ENCODE data around the gene CA5A.

The CA5A gene

DNA sequence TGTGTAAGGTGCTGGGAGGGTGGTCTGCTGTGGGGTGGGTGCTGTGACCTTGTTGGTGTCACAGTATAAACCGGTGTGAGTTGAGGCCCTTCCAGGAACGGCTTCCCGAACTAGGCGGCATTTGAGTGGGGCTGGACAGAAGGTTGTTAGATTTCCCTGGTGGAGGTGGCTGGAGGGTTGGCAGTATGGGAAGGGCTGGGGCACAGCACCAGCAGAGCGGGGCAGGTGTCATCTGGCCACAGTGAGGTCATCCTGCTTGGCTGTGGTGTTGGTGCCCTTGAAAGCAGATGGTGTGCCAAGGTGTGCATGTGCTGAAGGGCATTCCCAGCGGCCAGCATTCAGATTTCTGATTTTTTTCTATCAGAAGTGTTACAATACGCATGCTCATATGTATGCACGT, 43.0 kb upstream of the CA5A start:
- no peak overlapping the region for H3K4me3 ChIP-seq (ENCODE audit: low read length in 2 of 2)
- H3K4me1 ChIP-seq (ENCODE audit: control insufficient read depth in 2 of 2, insufficient read depth in 2 of 2, low read length in 2 of 2) = no peaks in the 10 kb centered on the region
- no peak overlapping the region for H3K9ac ChIP-seq (ENCODE audit: low read depth in 1 of 2, low read length in 2 of 2)
- H3K9me3 ChIP-seq (ENCODE audit: control insufficient read depth in 2 of 2, low read length in 2 of 2) = no peaks in the 10 kb centered on the region
- H3K27ac ChIP-seq (ENCODE audit: low read depth in 2 of 2, low read length in 2 of 2) = no peak overlapping the region
- H3K36me3 ChIP-seq (ENCODE audit: control insufficient read depth in 2 of 2, insufficient read depth in 2 of 2, low read length in 2 of 2) = peaks cover 6 to 10% of the 10 kb centered on the region in 2 donors
- H3K27me3 ChIP-seq (ENCODE audit: control insufficient read depth in 2 of 2, insufficient read depth in 2 of 2, low read length in 2 of 2) = no peaks in the 10 kb centered on the region

DNA sequence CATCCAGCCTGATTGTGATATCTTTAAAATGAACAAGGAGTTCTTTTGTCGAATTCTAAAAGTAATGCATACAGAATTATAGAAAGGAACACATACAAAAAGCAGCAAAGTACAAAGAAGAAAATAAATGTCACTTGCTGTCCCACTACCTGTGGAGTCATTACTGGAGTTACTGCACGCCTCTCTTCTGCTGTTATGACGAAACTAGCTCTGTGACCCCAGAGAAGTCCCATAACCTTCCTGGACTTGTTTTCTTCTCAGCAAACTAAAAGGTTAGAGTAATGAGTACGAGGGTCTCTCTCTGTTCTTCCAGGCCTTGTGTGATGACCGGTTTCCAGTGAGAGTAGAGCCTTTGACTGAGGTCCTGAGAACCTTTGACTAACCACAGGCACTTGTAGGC, 41.8 kb upstream of the CA5A start:
- Histone ChIP-seq H3K9ac (ENCODE audit: low read depth in 1 of 2, low read length in 2 of 2) (no peak overlapping the region), H3K4me1 (ENCODE audit: control insufficient read depth in 2 of 2, insufficient read depth in 2 of 2, low read length in 2 of 2) (no peaks in the 10 kb centered on the region), H3K9me3 (ENCODE audit: control insufficient read depth in 2 of 2, low read length in 2 of 2) (no peaks in the 10 kb centered on the region), H3K36me3 (ENCODE audit: control insufficient read depth in 2 of 2, insufficient read depth in 2 of 2, low read length in 2 of 2) (peaks cover 6 to 7% of the 10 kb centered on the region in 2 donors), H3K27me3 (ENCODE audit: control insufficient read depth in 2 of 2, insufficient read depth in 2 of 2, low read length in 2 of 2) (no peaks in the 10 kb centered on the region), H3K4me3 (ENCODE audit: low read length in 2 of 2) (no peak overlapping the region), H3K27ac (ENCODE audit: low read depth in 2 of 2, low read length in 2 of 2) (no peak overlapping the region)

DNA sequence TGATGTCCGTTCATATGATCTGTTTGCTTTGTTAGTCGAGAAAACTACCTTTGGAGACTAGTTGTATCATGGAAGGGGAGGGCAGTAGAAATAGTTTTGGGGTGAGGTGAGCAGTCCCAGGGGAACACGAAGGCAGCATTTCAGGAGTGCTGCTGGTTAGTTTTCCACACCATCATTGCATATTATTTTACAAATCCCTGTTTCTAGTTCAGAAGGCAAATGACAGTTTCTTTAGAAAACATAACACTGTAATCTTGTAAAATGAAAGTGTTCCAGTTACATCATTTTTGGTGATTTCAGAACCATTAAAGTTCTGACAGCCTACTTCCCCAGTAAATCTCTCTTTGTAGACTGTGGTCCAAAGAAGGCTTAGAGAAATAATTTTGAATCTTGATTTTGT, 40.3 kb upstream of the CA5A start:
- H3K4me3 ChIP-seq (ENCODE audit: low read length in 2 of 2) = no peak overlapping the region
- no peaks in the 10 kb centered on the region for H3K27me3 ChIP-seq (ENCODE audit: control insufficient read depth in 2 of 2, insufficient read depth in 2 of 2, low read length in 2 of 2)
- no peak overlapping the region for H3K9ac ChIP-seq (ENCODE audit: low read depth in 1 of 2, low read length in 2 of 2)
- H3K36me3 ChIP-seq (ENCODE audit: control insufficient read depth in 2 of 2, insufficient read depth in 2 of 2, low read length in 2 of 2) = peaks cover 0 to 1% of the 10 kb centered on the region in 2 donors
- H3K27ac ChIP-seq (ENCODE audit: low read depth in 2 of 2, low read length in 2 of 2) = no peak overlapping the region
- H3K9me3 ChIP-seq (ENCODE audit: control insufficient read depth in 2 of 2, low read length in 2 of 2) = no peaks in the 10 kb centered on the region
- no peaks in the 10 kb centered on the region for H3K4me1 ChIP-seq (ENCODE audit: control insufficient read depth in 2 of 2, insufficient read depth in 2 of 2, low read length in 2 of 2)

DNA sequence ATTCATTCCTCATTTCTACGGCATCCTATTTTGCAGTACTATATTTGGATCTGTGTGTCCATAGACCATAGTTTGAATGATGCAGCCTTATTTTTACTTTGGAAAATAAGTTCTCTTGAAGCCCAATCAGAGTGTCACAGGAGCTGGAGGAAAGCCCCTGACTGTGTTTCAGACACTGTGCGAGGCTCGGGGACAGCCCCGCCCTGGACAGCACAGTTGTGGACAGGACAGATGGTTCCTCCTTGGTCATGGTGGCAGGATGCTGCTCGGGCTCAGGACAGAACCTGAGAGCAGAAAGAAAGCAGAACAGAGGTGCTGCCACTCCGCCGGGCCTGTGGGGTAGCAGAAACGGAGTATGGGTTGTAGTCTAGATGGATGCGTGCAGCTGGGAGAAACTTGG, 37.8 kb upstream of the CA5A start:
- Histone ChIP-seq H3K9ac (ENCODE audit: low read depth in 1 of 2, low read length in 2 of 2) (no peak overlapping the region), H3K27me3 (ENCODE audit: control insufficient read depth in 2 of 2, insufficient read depth in 2 of 2, low read length in 2 of 2) (no peaks in the 10 kb centered on the region), H3K27ac (ENCODE audit: low read depth in 2 of 2, low read length in 2 of 2) (no peak overlapping the region), H3K4me3 (ENCODE audit: low read length in 2 of 2) (no peak overlapping the region), H3K4me1 (ENCODE audit: control insufficient read depth in 2 of 2, insufficient read depth in 2 of 2, low read length in 2 of 2) (no peaks in the 10 kb centered on the region), H3K9me3 (ENCODE audit: control insufficient read depth in 2 of 2, low read length in 2 of 2) (no peaks in the 10 kb centered on the region), H3K36me3 (ENCODE audit: control insufficient read depth in 2 of 2, insufficient read depth in 2 of 2, low read length in 2 of 2) (no peaks in the 10 kb centered on the region)

DNA sequence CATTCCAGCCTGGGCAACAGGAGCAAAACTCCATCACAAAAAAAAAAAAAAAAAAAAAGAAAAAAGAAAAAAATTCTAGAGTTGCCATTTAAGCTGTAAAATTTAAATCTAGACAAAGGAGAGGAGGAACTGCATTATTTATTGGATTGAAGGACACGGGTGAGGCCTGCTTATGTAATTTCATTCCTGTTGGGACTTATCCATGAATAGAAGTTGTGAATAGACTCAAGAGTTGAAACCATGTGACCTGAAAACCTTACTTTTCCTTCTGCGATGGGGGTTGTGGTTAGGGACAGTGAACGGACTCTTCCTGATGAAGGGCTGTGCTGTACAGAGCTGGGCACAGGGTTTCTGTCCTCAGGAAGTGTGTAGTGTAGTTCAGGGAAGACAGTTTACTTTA, 37.4 kb upstream of the CA5A start:
- no peaks in the 10 kb centered on the region for H3K36me3 ChIP-seq (ENCODE audit: control insufficient read depth in 2 of 2, insufficient read depth in 2 of 2, low read length in 2 of 2)
- no peak overlapping the region for H3K27ac ChIP-seq (ENCODE audit: low read depth in 2 of 2, low read length in 2 of 2)
- no peaks in the 10 kb centered on the region for H3K9me3 ChIP-seq (ENCODE audit: control insufficient read depth in 2 of 2, low read length in 2 of 2)
- H3K9ac ChIP-seq (ENCODE audit: low read depth in 1 of 2, low read length in 2 of 2) = no peak overlapping the region
- no peaks in the 10 kb centered on the region for H3K27me3 ChIP-seq (ENCODE audit: control insufficient read depth in 2 of 2, insufficient read depth in 2 of 2, low read length in 2 of 2)
- no peak overlapping the region for H3K4me3 ChIP-seq (ENCODE audit: low read length in 2 of 2)
- H3K4me1 ChIP-seq (ENCODE audit: control insufficient read depth in 2 of 2, insufficient read depth in 2 of 2, low read length in 2 of 2) = no peaks in the 10 kb centered on the region

DNA sequence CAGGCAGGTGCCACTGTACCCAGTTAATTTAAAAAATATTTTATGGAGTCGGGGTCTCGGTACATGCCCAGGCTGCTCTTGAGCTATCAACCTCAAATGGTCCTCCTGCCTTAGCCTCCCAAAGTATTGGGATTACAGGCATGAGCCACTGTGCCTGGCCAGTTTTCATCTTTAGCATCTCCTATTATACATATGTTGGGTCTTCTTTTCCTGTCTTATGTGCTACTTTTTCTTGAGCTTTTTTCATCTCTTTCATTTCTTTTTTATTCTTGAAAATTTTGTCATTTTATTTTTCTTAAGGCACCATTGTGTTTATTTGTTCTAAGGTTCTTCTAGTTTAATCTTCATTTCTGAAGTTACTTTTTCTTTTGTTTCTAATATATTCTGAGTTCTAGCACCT, 35.6 kb upstream of the CA5A start:
- H3K36me3 ChIP-seq (ENCODE audit: control insufficient read depth in 2 of 2, insufficient read depth in 2 of 2, low read length in 2 of 2) = no peaks in the 10 kb centered on the region
- H3K4me3 ChIP-seq (ENCODE audit: low read length in 2 of 2) = no peak overlapping the region
- no peaks in the 10 kb centered on the region for H3K27me3 ChIP-seq (ENCODE audit: control insufficient read depth in 2 of 2, insufficient read depth in 2 of 2, low read length in 2 of 2)
- H3K9ac ChIP-seq (ENCODE audit: low read depth in 1 of 2, low read length in 2 of 2) = no peak overlapping the region
- no peak overlapping the region for H3K27ac ChIP-seq (ENCODE audit: low read depth in 2 of 2, low read length in 2 of 2)
- no peaks in the 10 kb centered on the region for H3K9me3 ChIP-seq (ENCODE audit: control insufficient read depth in 2 of 2, low read length in 2 of 2)
- peaks cover under 1% of the 10 kb centered on the region in 2 donors for H3K4me1 ChIP-seq (ENCODE audit: control insufficient read depth in 2 of 2, insufficient read depth in 2 of 2, low read length in 2 of 2)

DNA sequence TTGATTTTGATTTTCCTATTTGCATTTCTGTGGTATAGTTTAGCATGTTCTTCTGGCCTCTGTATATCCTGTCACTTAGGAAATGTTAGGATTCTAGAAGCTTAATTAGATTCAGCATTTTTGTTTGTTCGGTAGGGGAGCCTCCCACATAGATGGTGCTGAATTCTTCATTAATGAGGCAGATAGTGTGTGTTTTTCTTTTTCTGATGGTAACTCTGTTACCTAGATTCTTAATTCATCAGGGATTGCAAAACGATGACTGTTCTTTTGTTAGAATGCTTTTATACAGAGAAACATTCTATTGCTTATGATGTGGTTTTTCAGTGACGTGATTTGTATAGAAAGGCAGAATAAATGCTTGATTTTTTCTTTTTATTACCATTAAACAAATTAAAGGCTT, 33.9 kb upstream of the CA5A start:
- Histone ChIP-seq H3K4me1 (ENCODE audit: control insufficient read depth in 2 of 2, insufficient read depth in 2 of 2, low read length in 2 of 2) (peaks cover 11 to 14% of the 10 kb centered on the region in 2 donors), H3K36me3 (ENCODE audit: control insufficient read depth in 2 of 2, insufficient read depth in 2 of 2, low read length in 2 of 2) (no peaks in the 10 kb centered on the region), H3K27ac (ENCODE audit: low read depth in 2 of 2, low read length in 2 of 2) (no peak overlapping the region), H3K27me3 (ENCODE audit: control insufficient read depth in 2 of 2, insufficient read depth in 2 of 2, low read length in 2 of 2) (no peaks in the 10 kb centered on the region), H3K9me3 (ENCODE audit: control insufficient read depth in 2 of 2, low read length in 2 of 2) (no peaks in the 10 kb centered on the region), H3K9ac (ENCODE audit: low read depth in 1 of 2, low read length in 2 of 2) (no peak overlapping the region), H3K4me3 (ENCODE audit: low read length in 2 of 2) (no peak overlapping the region)

DNA sequence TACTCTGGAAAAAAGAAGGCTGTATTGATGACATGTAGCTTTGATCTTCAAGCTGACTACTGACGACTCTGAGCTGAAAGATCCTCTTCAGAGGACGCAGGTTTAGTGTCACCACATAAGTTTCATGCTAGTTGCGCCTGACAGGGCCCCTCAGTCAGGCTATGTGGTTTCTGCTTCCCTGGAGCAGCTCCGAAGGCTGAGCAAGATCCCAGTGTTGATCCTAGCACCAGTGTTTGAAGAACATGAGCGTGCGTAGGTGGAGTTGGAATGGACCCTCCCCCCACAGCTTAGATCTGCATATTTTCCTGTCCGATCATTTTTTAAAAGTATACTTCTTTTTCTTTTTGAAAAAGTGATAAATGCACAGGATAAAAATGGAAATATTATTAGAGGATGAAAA, 32.2 kb upstream of the CA5A start:
- Histone ChIP-seq H3K9me3 (ENCODE audit: control insufficient read depth in 2 of 2, low read length in 2 of 2) (no peaks in the 10 kb centered on the region), H3K36me3 (ENCODE audit: control insufficient read depth in 2 of 2, insufficient read depth in 2 of 2, low read length in 2 of 2) (no peaks in the 10 kb centered on the region), H3K4me1 (ENCODE audit: control insufficient read depth in 2 of 2, insufficient read depth in 2 of 2, low read length in 2 of 2) (peaks cover 11 to 14% of the 10 kb centered on the region in 2 donors), H3K27ac (ENCODE audit: low read depth in 2 of 2, low read length in 2 of 2) (no peak overlapping the region), H3K27me3 (ENCODE audit: control insufficient read depth in 2 of 2, insufficient read depth in 2 of 2, low read length in 2 of 2) (no peaks in the 10 kb centered on the region), H3K4me3 (ENCODE audit: low read length in 2 of 2) (no peak overlapping the region), H3K9ac (ENCODE audit: low read depth in 1 of 2, low read length in 2 of 2) (no peak overlapping the region)

DNA sequence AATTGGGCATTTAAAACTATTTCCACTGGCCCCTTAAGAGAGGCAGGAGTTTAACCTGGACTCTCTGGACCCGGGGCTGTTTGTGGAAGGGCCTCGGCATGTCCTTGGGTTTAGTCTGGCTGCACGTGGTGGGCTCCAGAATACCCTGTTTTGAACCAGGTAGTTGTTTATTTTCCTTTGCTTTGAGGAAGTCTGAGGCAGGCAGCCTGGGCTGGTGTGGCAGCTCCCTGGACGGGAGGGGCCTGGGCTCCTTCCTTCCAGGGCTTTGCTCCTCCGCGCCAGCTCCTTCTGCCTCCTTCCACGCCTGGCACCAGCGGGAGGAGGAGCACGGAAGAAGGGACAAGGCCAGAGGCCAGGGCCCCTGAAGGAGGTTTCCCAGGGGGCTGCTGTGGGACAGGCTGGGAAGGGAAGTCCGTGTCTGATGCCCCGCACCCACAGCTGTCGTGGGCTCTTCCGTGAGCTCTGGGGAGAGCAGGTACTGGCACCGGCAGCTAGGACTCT, 30.4 kb upstream of the CA5A start:
- no peaks in the 10 kb centered on the region for H3K36me3 ChIP-seq (ENCODE audit: control insufficient read depth in 2 of 2, insufficient read depth in 2 of 2, low read length in 2 of 2)
- peak overlapping the region in 1 of 2 donors; percentile 47 for H3K9ac ChIP-seq (ENCODE audit: low read depth in 1 of 2, low read length in 2 of 2)
- peak overlapping the region; percentile 26 to 53 for H3K27ac ChIP-seq (ENCODE audit: low read depth in 2 of 2, low read length in 2 of 2)
- no peaks in the 10 kb centered on the region for H3K9me3 ChIP-seq (ENCODE audit: control insufficient read depth in 2 of 2, low read length in 2 of 2)
- peak overlapping the region in 1 of 2 donors; percentile 30 for H3K4me3 ChIP-seq (ENCODE audit: low read length in 2 of 2)
- H3K27me3 ChIP-seq (ENCODE audit: control insufficient read depth in 2 of 2, insufficient read depth in 2 of 2, low read length in 2 of 2) = no peaks in the 10 kb centered on the region
- H3K4me1 ChIP-seq (ENCODE audit: control insufficient read depth in 2 of 2, insufficient read depth in 2 of 2, low read length in 2 of 2) = peaks cover 11 to 17% of the 10 kb centered on the region in 2 donors

DNA sequence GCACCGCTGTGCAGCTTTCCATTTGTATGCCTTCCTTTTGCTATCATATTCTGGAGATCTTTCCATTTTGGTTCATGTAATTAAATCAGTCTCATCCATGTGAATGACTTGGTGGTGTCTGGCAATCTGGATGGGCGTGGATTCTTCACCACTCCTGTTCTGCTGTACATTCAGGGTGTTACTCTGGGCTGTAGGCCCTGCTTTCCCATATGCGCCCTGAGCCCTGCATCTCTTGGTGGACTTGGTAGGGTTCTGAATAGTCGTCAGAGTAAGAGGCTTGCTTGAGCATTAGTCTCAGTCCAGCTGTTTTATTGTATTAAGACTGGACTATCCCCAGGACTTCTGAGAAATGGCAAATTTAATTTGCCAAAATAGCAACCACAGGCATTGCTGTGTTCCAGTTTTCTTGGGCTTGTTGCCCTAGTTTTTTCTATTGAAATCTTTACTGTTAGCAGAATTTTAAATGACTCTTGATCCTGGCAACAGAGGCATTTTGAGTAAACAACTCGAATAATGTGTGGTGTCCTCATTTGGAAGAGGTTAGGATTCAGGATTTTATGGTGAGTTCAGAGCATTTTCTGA, 29.8 kb upstream of the CA5A start:
- Histone ChIP-seq H3K36me3 (ENCODE audit: control insufficient read depth in 2 of 2, insufficient read depth in 2 of 2, low read length in 2 of 2) (no peaks in the 10 kb centered on the region), H3K4me1 (ENCODE audit: control insufficient read depth in 2 of 2, insufficient read depth in 2 of 2, low read length in 2 of 2) (peaks cover 11 to 17% of the 10 kb centered on the region in 2 donors), H3K27ac (ENCODE audit: low read depth in 2 of 2, low read length in 2 of 2) (peak overlapping the region; percentile 9 to 53), H3K9ac (ENCODE audit: low read depth in 1 of 2, low read length in 2 of 2) (peak overlapping the region in 1 of 2 donors; percentile 47), H3K4me3 (ENCODE audit: low read length in 2 of 2) (no peak overlapping the region), H3K9me3 (ENCODE audit: control insufficient read depth in 2 of 2, low read length in 2 of 2) (no peaks in the 10 kb centered on the region), H3K27me3 (ENCODE audit: control insufficient read depth in 2 of 2, insufficient read depth in 2 of 2, low read length in 2 of 2) (no peaks in the 10 kb centered on the region)
